GM23248 (cell line): Measurements from ENCODE around the gene PACS1. TPM values are rescaled to one million over a fixed set of nuclear protein-coding genes. Genes with fewer than 3 reads are reported as not detected.

Source experiments
- DNase-seq: peaks from one replicate; pipeline ENCODE4 v3.0.0-alpha.2; 2015
- H2AFZ ChIP-seq: fragments of 200-600 bp; sonication (generic); 2 replicates; pipeline ENCODE4 v1.6.1; 2016; ENCODE audit warnings: antibody characterized with exemption
- H3F3A ChIP-seq: fragments of 200-600 bp; sonication (generic); 2 replicates; pipeline ENCODE4 v1.6.1; 2016; ENCODE audit warnings: mild to moderate bottlenecking, antibody characterized with exemption, mixed run types; ENCODE audit not compliant: insufficient read depth
- H3K27ac ChIP-seq: fragments of 200-600 bp; sonication (generic); 2 replicates; pipeline ENCODE4 v1.5.1; 2016; ENCODE audit warnings: mild to moderate bottlenecking
- H3K27me3 ChIP-seq: fragments of 200-600 bp; sonication (generic); replicated peaks from 2 replicates; pipeline ENCODE4 v1.6.1; 2016; ENCODE audit warnings: mild to moderate bottlenecking; ENCODE audit not compliant: insufficient read depth
- H3K36me3 ChIP-seq: fragments of 200-600 bp; sonication (generic); 2 replicates; pipeline ENCODE4 v1.6.1; 2016; ENCODE audit warnings: low read depth, mild to moderate bottlenecking
- H3K4me1 ChIP-seq: fragments of 200-600 bp; sonication (generic); 2 replicates; pipeline ENCODE4 v1.6.1; 2016; ENCODE audit warnings: mild to moderate bottlenecking; ENCODE audit not compliant: insufficient read depth
- H3K4me2 ChIP-seq: fragments of 200-600 bp; sonication (generic); one replicate; pipeline ENCODE4 v1.6.1; 2016; ENCODE audit warnings: mild to moderate bottlenecking; ENCODE audit not compliant: unreplicated experiment
- H3K4me3 ChIP-seq: fragments of 200-600 bp; sonication (generic); 2 replicates; pipeline ENCODE4 v1.5.1; 2016; ENCODE audit warnings: mild to moderate bottlenecking
- H3K79me2 ChIP-seq: fragments of 200-600 bp; sonication (generic); 2 replicates; pipeline ENCODE4 v1.6.1; 2016; ENCODE audit warnings: mild to moderate bottlenecking; ENCODE audit not compliant: insufficient read depth
- H3K9ac ChIP-seq: fragments of 200-600 bp; sonication (generic); 2 replicates; pipeline ENCODE4 v1.6.1; 2016; ENCODE audit warnings: mild to moderate bottlenecking
- H3K9me2 ChIP-seq: fragments of 200-600 bp; sonication (generic); 2 replicates; pipeline ENCODE4 v1.6.1; 2016; ENCODE audit warnings: mixed run types, mild to moderate bottlenecking, moderate library complexity; ENCODE audit not compliant: insufficient read depth
- H3K9me3 ChIP-seq: fragments of 200-600 bp; sonication (generic); one replicate; pipeline ENCODE4 v1.6.1; 2017; ENCODE audit warnings: low read depth
- H4K20me1 ChIP-seq: fragments of 200-600 bp; sonication (generic); 2 replicates; pipeline ENCODE4 v1.6.0; 2016; ENCODE audit not compliant: insufficient read depth
- EZH2 ChIP-seq: fragments of 200-600 bp; sonication (generic); IDR thresholded peaks from 2 replicates; pipeline ENCODE4 v1.6.1; 2018; ENCODE audit warnings: antibody characterized with exemption, mild to moderate bottlenecking; ENCODE audit not compliant: insufficient read depth, poor library complexity, severe bottlenecking
- EZH2phosphoT487 ChIP-seq: fragments of 200-600 bp; sonication (generic); IDR thresholded peaks from 2 replicates; pipeline ENCODE4 v1.6.1; 2018; ENCODE audit warnings: antibody characterized with exemption, moderate library complexity, mild to moderate bottlenecking, low read depth; ENCODE audit not compliant: insufficient read depth
- WGBS, 2 experiments: methylation state at CpG; one replicate each; pipeline ENCODE4 v1.1.6; 2015 to 2017; ENCODE audit warnings: low lambda C conversion rate in 2 of 2, low coverage in 1 of 2; ENCODE audit errors: missing lambda C conversion rate in 2 of 2; 5-methylcytosine and 5-hydroxymethylcytosine counted together
- in situ Hi-C: fragments of 300-500 bp; cut with MboI; formaldehyde crosslinking; loops from 2 replicates; pipeline ENCODE4 v1.15.0; 2020
- polyA plus RNA-seq: library from polyadenylated mRNA; unstranded; fragments of >200 nt; fragmentation: Nextera tagmentation; extraction: Ambion mirVana; gene quantifications from 2 replicates; pipeline ENCODE4 v1.2.1, GENCODE V29; 2016
- total RNA-seq: library from RNA; depleted of rRNA; stranded (reverse); fragments of >200 nt; shearing (Covaris generic); gene quantifications from 2 replicates; pipeline ENCODE4 v1.2.3, GENCODE V29; 2014

PACS1 gene
- total and polyA plus RNA-seq, 2 experiments from 2014 or later, result 33.2 to 48.9 TPM

DNA sequence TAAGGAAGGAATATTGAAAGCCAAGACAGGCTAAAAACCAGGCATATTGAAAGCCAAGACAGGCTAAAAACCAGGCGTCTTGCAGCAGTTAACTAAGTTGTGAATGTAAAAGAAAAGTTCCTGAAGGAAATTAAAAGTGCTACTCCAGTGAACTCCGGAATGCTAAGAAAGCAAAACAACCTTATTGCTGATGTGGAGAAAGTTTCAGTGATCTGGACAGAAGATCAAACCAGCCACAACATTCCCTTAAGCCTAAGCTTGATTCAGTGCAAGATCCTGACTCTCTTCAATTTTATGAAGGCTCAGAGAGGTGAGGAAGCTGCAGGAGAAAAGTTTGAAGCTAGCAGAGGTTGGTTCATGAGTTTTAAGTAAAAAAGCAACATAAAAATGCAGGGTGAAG, 51.4 kb downstream of the PACS1 start:
- WGBS, 2 experiments, result 81 to 88% methylated on average over 2 of the region's 2 CpGs

DNA sequence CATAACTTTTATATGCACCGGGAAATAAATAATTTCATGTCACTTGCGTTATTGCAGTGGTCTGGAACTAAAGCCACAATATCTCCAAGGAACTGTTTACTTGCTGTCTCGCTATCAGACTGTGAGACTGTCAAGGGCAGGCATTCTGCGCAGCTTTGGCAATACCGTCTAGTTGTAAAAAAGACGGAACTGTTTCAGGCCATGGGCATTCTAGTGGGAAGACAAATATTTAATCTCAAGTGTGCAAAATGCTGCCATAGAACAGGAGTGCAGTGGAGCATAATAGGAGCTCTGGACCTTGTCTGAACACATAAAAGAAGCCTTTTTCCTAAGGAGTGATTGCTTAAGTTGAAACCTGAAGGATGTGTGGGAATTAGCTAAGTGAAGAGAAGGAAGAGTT, 53.8 kb downstream of the PACS1 start:
- peak overlapping the region; percentile 2; the same call in 1 of the 2 replicates for H3K9ac ChIP-seq
- no peaks in the 10 kb centered on the region for H3K9me2 ChIP-seq
- peak overlapping the region; percentile 58 for H3K4me2 ChIP-seq
- TF ChIP-seq EZH2phosphoT487, result no peak
- no peak for TF ChIP-seq EZH2
- peak overlapping the region; percentile 99 for H3K27ac ChIP-seq
- 97 to 99% methylated on average over 6 of the region's 6 CpGs for WGBS, 2 experiments
- no peaks in the 10 kb centered on the region for H3K9me3 ChIP-seq
- peaks cover 95% of the 10 kb centered on the region for H3K79me2 ChIP-seq
- no peak overlapping the region for H3K4me3 ChIP-seq
- no peak overlapping the region for H2AFZ ChIP-seq
- in situ Hi-C loops, result no loop called here
- no peaks in the 10 kb centered on the region for H3K27me3 ChIP-seq
- H3K36me3 ChIP-seq, result no peaks in the 10 kb centered on the region
- H4K20me1 ChIP-seq, result 0 out of 2 replicates have a peak, but pooled peaks cover 4% of the 10 kb centered on the region
- no peak for DNase-seq
- peaks cover 71% of the 10 kb centered on the region for H3K4me1 ChIP-seq
- H3F3A ChIP-seq, result peaks cover 74% of the 10 kb centered on the region

More for the DNA sequence above, 51.4 kb downstream of the PACS1 start:
- Histone ChIP-seq H3K79me2 (peaks cover 95% of the 10 kb centered on the region), H3K9me3 (no peaks in the 10 kb centered on the region), H3F3A (peaks cover 73% of the 10 kb centered on the region), H3K9ac (no peak overlapping the region), H3K9me2 (no peaks in the 10 kb centered on the region), H3K36me3 (no peaks in the 10 kb centered on the region), H3K4me2 (no peak overlapping the region), H3K4me3 (no peak overlapping the region), H3K27me3 (no peaks in the 10 kb centered on the region), H3K4me1 (peaks cover 72% of the 10 kb centered on the region), H3K27ac (peak overlapping the region; percentile 86), H2AFZ (no peak overlapping the region), H4K20me1 (0 out of 2 replicates have a peak, but pooled peaks cover 4% of the 10 kb centered on the region)
- TF ChIP-seq EZH2phosphoT487, result no peak
- no peak for TF ChIP-seq EZH2
- no peak for DNase-seq
- in situ Hi-C loops, result no loop called here

DNA sequence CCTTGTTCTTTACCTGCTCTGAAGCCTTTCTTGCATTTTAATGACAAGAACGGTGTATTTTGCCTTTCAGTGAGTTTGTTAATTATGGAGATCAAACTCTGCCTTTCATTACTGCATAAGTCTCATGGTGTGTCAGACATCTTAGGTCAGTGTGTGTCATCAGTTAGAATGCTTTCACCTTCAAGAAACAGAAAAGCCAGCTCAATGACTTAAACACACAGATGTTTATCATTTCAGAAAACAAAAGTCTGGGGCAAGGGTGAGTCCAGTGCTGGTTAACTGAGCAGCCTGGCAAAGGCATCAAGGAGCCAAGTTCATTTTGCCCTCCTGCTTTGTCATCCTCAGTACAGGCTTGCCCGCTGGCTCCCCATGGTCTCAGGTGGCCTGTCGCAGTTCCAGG, 54.5 kb downstream of the PACS1 start:
- Histone ChIP-seq H3K27me3 (no peaks in the 10 kb centered on the region), H3K27ac (peak overlapping the region; percentile 99), H3K4me3 (peak overlapping the region; percentile 16; the same call in 1 of the 2 replicates), H3K79me2 (peaks cover 98% of the 10 kb centered on the region), H2AFZ (no peak overlapping the region), H4K20me1 (0 out of 2 replicates have a peak, but pooled peaks cover 4% of the 10 kb centered on the region), H3K9me3 (no peaks in the 10 kb centered on the region), H3K9me2 (no peaks in the 10 kb centered on the region), H3K36me3 (no peaks in the 10 kb centered on the region), H3F3A (peaks cover 68% of the 10 kb centered on the region), H3K9ac (peak overlapping the region; percentile 42; the same call in 1 of the 2 replicates), H3K4me2 (peak overlapping the region; percentile 58), H3K4me1 (peaks cover 64% of the 10 kb centered on the region)
- DNase-seq, result peak; percentile 88
- in situ Hi-C loops, result no loop called here
- TF ChIP-seq EZH2phosphoT487, result no peak
- TF ChIP-seq EZH2, result no peak
- 48 to 49% methylated on average over 3 of the region's 3 CpGs for WGBS, 2 experiments

DNA sequence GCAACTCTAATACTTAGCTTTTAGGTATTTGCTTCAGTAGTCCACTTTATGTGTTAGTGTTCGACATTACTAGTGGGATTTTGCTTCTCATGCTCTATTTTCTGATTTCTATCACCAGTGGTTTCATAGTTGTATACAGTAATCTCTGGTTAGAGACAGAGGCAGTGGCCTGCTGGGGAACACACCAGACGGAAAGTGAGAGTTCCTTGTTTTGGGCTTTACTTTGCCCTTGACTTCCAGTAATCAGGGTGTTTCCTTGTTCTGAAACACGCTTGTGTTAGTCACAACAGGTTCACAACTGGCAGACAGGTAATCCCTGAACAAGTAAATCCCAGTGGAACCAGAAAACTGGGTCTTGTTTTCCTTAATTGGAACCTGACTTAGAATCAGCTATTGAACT, 56.0 kb downstream of the PACS1 start:
- Histone ChIP-seq H4K20me1 (no peaks in the 10 kb centered on the region), H2AFZ (no peak overlapping the region), H3K27me3 (no peaks in the 10 kb centered on the region), H3K9ac (peak overlapping the region; percentile 95; the same call in 1 of the 2 replicates), H3F3A (peaks cover 53% of the 10 kb centered on the region), H3K4me1 (peaks cover 49% of the 10 kb centered on the region), H3K9me2 (no peaks in the 10 kb centered on the region), H3K27ac (peak overlapping the region; percentile 99), H3K36me3 (no peaks in the 10 kb centered on the region), H3K9me3 (no peaks in the 10 kb centered on the region), H3K79me2 (peaks cover 100% of the 10 kb centered on the region), H3K4me2 (no peak overlapping the region), H3K4me3 (no peak overlapping the region)
- no peak for TF ChIP-seq EZH2phosphoT487
- TF ChIP-seq EZH2, result no peak
- in situ Hi-C loops, result no loop called here
- 84 to 87% methylated on average over 3 of the region's 3 CpGs for WGBS, 2 experiments
- no peak for DNase-seq
